Chondrocyte (in vitro differentiated cells): ENCODE measurements around the gene POLN. TPM values are rescaled to one million over a fixed set of nuclear protein-coding genes. Genes with fewer than 3 reads are reported as not detected.

Source experiments
- DNase-seq: peaks from one replicate; pipeline ENCODE4 v3.0.0; 2021; ENCODE audit warnings: mixed read lengths, low spot score
- H3K27ac Mint-ChIP-seq: one replicate; pipeline ENCODE4 v1.8.0; 2021; ENCODE audit warnings: mild to moderate bottlenecking, moderate library complexity, mixed read lengths; ENCODE audit not compliant: unreplicated experiment
- H3K27me3 Mint-ChIP-seq: 2 replicates; pipeline ENCODE4 v1.8.0; 2021; ENCODE audit warnings: low read depth, mixed read lengths
- H3K36me3 Mint-ChIP-seq: 2 replicates; pipeline ENCODE4 v1.8.0; 2021; ENCODE audit warnings: low read depth, mixed read lengths
- H3K4me1 Mint-ChIP-seq: 2 replicates; pipeline ENCODE4 v1.8.0; 2021; ENCODE audit warnings: low read depth, mild to moderate bottlenecking, mixed read lengths
- H3K4me3 Mint-ChIP-seq: one replicate; pipeline ENCODE4 v1.8.0; 2021; ENCODE audit warnings: mild to moderate bottlenecking, moderate library complexity, mixed read lengths; ENCODE audit not compliant: unreplicated experiment
- H3K9me3 Mint-ChIP-seq: 2 replicates; pipeline ENCODE4 v1.8.0; 2021; ENCODE audit warnings: low read depth, mixed read lengths
- total RNA-seq: library from RNA; stranded (reverse); gene quantifications from 3 replicates; pipeline ENCODE4 v1.2.1, GENCODE V29; 2021
- TF ChIP-seq, protein P1 (sequence below): fragments of 200-600 bp; sonication (generic); IDR thresholded peaks from 2 replicates; pipeline ENCODE4 v1.5.0; 2021; ENCODE audit warnings: antibody characterized with exemption, mild to moderate bottlenecking, moderate library complexity

Gene POLN
- total RNA-seq, 1 donor from 2014 or later: 5.5 TPM

DNA sequence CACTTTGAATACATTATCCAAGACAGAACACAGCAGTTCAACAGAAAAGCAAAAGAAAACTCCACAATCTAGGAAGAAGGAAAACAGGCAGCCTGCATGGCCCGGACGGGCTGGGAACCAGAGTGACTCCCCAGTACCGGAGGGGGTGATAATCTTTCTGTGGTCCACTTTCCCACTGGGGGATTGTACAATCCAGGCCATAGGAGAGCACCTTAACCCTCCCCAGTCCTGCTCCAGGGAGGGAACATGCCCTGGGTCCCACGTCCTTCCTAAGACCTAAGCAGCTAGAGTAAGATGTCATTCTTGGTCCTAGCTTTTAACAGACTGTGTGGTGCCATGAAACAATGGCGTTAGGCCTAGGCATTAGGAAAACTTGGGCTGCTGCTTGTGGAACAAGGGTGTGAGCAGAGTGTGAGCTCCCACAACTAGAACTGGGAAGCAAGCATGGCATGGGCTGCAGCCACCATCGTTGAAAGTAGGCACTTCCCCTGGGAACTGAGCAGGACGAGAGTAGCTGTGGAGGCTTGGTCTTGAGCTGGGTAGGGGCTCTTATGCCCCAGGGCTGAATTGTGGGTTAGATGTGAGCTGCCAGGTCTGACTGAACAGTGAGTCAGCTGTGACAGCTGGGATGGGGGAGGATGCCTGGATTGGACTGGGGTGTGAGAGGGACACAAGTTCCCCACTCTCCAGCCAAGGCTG, 140.4 kb downstream of the POLN start:
- H3K36me3 Mint-ChIP-seq: peaks cover 16% of the 10 kb centered on the region
- no peak overlapping the region for H3K4me3 Mint-ChIP-seq
- no peaks in the 10 kb centered on the region for H3K27me3 Mint-ChIP-seq
- peaks cover 3% of the 10 kb centered on the region for H3K4me1 Mint-ChIP-seq
- no peak overlapping the region for H3K27ac Mint-ChIP-seq
- DNase-seq: no peak
- TF ChIP-seq, protein P1, sequence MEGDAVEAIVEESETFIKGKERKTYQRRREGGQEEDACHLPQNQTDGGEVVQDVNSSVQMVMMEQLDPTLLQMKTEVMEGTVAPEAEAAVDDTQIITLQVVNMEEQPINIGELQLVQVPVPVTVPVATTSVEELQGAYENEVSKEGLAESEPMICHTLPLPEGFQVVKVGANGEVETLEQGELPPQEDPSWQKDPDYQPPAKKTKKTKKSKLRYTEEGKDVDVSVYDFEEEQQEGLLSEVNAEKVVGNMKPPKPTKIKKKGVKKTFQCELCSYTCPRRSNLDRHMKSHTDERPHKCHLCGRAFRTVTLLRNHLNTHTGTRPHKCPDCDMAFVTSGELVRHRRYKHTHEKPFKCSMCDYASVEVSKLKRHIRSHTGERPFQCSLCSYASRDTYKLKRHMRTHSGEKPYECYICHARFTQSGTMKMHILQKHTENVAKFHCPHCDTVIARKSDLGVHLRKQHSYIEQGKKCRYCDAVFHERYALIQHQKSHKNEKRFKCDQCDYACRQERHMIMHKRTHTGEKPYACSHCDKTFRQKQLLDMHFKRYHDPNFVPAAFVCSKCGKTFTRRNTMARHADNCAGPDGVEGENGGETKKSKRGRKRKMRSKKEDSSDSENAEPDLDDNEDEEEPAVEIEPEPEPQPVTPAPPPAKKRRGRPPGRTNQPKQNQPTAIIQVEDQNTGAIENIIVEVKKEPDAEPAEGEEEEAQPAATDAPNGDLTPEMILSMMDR: no peak
- H3K9me3 Mint-ChIP-seq: peaks cover 23% of the 10 kb centered on the region

DNA sequence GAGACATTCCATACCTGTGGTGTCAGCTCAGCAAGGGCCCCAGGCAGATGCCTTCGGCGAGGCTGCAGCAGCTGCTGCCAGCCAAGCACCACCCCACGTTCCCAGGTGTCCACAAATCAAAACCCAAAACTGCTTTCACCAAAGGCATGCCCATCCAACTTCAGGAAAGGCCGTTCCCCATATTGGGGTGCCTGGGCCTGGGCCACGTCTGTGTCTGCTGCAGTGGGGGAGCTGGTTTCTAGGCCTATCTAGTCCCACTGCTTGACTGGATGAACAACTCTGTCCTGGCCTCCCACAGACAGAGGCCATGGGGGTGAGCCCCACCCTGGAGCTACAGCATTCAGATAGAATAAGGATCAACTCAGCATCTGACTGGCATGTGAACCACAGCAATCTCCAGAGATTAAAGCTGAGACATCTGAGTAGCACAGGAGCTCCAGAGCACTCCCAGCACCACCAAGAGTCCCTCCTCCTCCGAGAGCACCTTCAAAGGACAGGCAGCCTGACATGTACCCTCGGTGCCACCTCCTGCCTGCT, 145.8 kb downstream of the POLN start:
- no peak overlapping the region for H3K4me3 Mint-ChIP-seq
- no peak for DNase-seq
- no peak overlapping the region for H3K27ac Mint-ChIP-seq
- no peaks in the 10 kb centered on the region for H3K27me3 Mint-ChIP-seq
- peaks cover 12% of the 10 kb centered on the region for H3K9me3 Mint-ChIP-seq
- H3K36me3 Mint-ChIP-seq: peaks cover 13% of the 10 kb centered on the region
- peaks cover 6% of the 10 kb centered on the region for H3K4me1 Mint-ChIP-seq
- TF ChIP-seq, protein P1: no peak

DNA sequence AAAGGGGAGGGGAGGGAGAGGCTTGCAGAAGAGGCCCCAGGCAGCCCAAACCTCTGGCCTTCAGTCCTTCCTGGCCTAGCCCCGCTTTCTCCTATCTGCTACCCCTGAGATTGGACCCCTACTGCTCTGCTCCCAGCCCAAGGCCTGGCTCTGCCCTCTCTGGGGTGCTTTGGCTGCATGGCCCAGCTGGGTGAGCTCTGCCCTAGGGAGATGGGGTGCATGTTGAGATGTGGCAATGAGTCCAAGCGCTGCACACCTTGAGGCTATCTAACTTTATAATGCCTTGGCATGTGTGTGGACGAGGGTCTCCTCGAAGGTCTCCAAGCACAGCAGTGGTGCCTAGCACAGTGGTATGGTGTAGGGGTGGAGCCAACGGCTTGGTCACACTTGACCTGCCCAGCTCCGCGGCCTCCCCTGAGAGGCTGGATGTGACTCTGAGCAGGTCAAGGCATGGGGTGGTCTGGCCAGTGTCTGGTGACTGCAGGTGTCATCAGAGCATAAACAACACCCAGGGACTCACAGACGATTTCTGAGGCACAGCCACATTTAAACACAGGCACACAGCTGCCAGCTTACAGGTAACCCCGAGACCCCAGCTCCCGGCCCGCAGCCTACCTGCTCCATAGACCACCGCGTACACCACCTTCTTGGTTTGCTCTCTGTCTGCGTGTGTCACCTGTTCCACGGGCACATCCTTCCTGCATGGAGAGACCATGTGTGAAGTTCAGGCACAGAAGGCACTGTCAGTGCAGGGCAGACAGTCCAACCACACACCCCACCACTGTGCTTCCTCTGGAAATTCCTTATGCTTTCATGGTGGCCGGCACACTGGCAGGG, 146.5 kb downstream of the POLN start:
- TF ChIP-seq, protein P1: no peak
- Mint-ChIP-seq H3K4me1 (peaks cover 6% of the 10 kb centered on the region), H3K4me3 (no peak overlapping the region), H3K27me3 (no peaks in the 10 kb centered on the region), H3K36me3 (peaks cover 13% of the 10 kb centered on the region), H3K9me3 (peaks cover 12% of the 10 kb centered on the region), H3K27ac (no peak overlapping the region)
- no peak for DNase-seq

DNA sequence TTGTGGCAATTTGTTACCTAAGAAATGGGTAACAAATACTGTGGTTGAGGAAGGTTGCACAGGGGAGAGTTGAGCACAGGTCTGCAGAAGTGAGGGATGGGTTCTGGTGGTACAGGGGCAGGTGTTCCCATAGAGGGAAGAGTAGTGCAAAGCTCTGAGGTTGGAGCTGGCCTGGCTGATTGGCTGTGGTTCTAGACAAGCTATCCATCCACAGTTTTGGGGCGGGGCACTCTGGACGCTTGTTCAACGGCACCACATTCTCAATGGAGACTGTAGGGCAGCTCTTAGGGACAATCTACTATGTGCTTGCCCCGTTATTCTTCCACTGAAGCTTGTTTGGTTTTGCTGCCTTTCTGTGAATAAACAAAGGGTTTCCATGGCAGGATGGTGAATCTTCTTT, 147.4 kb downstream of the POLN start:
- Mint-ChIP-seq H3K4me1 (peaks cover 7% of the 10 kb centered on the region), H3K36me3 (peaks cover 15% of the 10 kb centered on the region), H3K4me3 (no peak overlapping the region), H3K27me3 (no peaks in the 10 kb centered on the region), H3K27ac (no peak overlapping the region), H3K9me3 (peaks cover 12% of the 10 kb centered on the region)
- TF ChIP-seq, protein P1: no peak
- no peak for DNase-seq

DNA sequence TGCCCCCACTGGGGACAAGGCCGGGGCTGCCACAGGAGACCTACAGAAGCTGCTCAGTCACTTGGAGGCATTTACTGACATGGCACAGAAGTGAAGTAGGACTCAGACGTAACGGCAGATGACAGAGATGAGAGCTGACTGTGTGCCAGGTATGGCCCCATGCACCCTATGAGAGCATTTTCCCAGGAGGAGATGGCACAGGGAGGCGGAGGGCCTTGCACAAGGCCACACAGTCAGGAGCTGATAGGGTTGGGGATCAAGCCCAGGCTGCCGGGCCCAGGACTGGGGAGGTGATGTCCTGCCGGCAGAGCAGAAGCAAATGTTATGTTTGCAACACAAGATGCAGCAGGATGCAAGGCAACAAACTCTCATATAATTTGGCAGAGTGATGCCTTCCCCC, 148.7 kb downstream of the POLN start:
- Mint-ChIP-seq H3K27ac (no peak overlapping the region), H3K4me1 (peaks cover 9% of the 10 kb centered on the region), H3K27me3 (no peaks in the 10 kb centered on the region), H3K4me3 (no peak overlapping the region), H3K9me3 (peaks cover 12% of the 10 kb centered on the region), H3K36me3 (peaks cover 15% of the 10 kb centered on the region)
- TF ChIP-seq, protein P1: no peak
- no peak for DNase-seq
